GM20431 (cell line): ENCODE results near the gene HSPB8.
"Not testable (repeated sequence)": the region's sequence is repeated elsewhere in the genome, so short reads cannot be mapped to it uniquely, and the experiment has no call there.

Experiments
- in situ Hi-C: fragments of 300-500 bp; cut with MseI, MboI; formaldehyde crosslinking; loops from one replicate; pipeline ENCODE4 v1.15.0; 2020; ENCODE audit warnings: low sequenced_read_pairs; ENCODE audit not compliant: unreplicated experiment

The HSPB8 gene

DNA sequence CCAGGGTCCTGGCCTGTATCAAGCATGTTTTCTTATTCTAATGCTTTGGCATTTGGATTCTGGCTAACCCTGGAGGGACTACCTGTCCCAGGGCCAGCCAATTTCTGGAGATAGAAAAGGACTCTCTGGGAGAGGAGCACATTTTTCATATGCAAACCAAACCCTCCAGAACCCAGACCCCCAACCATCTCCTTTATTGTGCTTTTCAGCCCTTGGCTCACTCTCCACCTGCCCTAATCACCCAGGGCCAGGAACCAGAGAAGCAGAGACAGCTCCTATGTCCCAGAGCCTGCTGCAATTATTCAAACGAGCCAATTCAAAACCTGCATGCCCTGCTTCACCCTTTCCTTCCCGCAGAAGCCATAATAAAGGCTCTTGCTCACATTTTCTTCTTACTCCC lies 23.8 kb downstream of the HSPB8 start:
- in situ Hi-C loops = no loop called here

DNA sequence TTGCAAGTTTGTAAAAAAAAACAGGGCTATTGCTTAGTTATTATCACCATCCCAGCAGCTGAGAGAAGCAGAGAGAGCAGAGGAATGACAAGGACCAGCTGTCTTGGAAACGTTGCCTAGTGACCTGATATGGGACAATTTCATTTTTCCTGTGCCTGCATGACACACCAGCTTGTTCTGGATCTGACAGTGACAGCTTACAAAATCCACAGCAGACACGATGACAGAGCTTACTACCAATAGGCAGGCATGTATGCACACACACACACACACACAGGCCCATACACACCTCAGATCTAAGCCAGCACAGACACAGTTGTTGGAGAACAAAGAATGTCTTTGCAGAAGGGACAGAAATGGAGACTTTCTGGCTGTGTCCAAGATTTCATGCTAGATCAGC lies 25.4 kb downstream of the HSPB8 start:
- in situ Hi-C loops = no loop called here

- in situ Hi-C loops = no loop called here
These were observed 26.0 kb downstream of the HSPB8 start for GRCh38 chr12:119204671-119205285.

GRCh38 chr12:119206348-119207062 lies 27.8 kb downstream of the HSPB8 start:
- in situ Hi-C loops = no loop called here

DNA sequence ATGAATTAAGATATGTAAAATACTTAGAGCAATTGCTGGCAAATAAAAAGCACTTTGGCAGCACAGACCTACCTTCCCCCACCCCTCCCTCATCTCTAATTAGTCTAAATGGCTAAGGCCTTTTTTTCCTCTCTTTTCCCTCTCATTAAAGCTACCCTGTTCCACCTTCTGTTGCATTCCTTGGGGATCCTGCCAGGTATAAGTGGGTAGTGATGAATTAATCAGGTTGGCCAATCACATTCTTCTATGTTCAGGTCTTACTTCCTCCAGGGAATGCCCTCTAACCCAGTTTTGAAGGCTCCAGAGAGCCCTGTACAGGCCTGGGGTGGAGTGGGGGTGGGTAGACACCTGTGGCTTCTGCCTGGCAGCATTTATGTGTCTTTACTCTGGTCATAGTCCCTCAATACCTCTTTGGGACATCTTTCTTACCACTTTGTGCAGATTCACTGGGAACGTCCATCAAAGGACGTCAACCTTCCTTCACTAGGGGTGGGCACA lies 28.4 kb downstream of the HSPB8 start:
- in situ Hi-C loops = no loop called here

DNA sequence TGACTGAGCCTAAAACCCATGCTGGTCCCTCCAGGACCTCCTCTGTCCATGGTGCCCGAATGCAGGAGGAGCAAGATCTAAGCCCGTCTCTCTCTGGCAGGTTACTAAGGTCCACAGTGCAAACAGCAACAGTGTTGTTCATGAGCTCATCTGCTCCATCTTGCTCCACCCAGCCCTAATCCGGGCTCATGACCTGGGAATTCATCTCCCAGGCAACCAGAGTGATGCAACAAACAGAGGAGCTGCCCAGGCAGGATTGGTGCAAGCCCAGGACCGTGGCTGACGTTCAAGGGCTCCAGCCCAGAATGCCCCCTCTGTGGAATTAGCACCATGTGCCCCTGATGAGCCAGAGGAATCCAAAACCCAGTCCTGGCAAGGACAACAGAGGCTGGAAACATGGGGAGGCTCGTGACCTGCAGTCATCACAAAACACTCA lies 29.9 kb downstream of the HSPB8 start:
- in situ Hi-C loops = no loop called here

GRCh38 chr12:119211884-119212283 lies 33.2 kb downstream of the HSPB8 start:
- in situ Hi-C loops = no loop called here

GRCh38 chr12:119216084-119216483 lies 37.4 kb downstream of the HSPB8 start:
- in situ Hi-C loops = no loop called here

DNA sequence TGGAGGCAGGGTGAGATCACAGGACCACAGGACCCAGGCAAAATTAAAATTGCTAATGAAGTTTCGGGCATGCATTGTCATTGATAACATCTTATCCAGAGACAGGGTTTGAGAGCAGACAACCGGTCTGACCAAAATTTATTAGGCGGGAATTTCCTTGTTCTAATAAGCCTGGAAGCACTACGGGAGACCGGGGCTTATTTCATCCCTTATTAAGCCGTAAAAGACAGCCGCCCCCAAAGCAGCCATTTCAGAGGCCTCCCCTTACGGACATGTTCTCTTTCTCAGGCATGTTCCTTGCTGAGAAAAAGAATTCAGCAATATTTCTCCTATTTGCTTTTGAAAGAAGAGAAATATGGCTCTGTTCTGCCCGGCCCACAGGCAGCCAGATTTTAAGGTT lies 40.1 kb downstream of the HSPB8 start:
- in situ Hi-C loops = not testable (repeated sequence)

DNA sequence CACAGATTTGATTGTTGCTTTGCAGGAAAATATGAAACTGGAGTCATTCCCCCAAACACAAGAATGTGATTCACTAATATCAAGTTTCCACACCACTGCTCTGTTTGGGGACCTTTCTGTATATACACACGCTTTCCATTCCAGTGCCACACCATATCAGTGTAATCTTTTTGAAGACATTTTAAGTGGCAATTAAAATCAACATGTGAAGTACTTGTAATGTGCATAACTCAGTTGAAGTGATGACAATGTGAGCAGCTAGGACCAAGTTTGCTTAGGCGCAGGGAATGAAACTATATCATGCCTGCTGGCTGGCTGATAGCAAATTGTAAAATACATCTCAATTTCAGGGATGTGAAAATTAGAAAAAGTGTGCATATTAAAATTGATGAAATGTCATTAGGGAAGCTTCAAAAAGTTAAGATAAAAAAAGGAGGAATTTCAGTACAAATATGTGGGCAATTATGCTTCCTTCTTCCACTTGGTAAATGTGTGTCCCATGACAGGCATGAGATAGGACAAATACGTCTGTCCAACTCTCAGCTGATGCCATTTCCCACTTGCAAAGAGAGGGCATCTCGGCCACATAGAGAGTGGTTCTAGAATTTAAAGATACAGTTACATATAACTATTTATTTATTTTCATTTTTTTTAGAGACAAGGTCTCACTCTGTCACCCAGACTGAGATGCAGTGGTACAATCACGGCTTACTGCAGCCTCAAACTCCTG lies 43.7 kb downstream of the HSPB8 start:
- in situ Hi-C loops = no loop called here

DNA sequence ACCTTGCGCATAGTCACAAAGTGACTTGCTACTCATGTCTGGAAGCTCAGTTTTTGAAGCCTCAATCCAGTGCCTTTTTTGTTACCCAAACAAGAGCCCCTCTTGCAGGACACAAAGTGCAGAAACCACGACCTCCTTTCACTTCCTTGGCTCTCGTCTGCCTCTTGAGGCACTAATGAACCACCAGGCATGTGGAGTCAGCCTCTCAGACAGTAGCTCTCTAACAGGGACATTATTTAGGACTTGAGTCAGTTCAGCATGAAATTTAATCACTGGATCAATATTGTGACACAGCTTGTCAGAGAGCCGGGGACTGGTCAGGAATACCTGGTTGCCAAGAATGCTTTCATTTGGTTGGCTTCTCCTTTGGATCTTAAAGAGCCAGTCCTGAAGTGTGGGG lies 46.7 kb downstream of the HSPB8 start:
- in situ Hi-C loops = no loop called here

- in situ Hi-C loops = no loop called here
These were observed 48.6 kb downstream of the HSPB8 start for GRCh38 chr12:119227292-119227691.

GRCh38 chr12:119229205-119229604 lies 50.5 kb downstream of the HSPB8 start:
- in situ Hi-C loops = no loop called here

DNA sequence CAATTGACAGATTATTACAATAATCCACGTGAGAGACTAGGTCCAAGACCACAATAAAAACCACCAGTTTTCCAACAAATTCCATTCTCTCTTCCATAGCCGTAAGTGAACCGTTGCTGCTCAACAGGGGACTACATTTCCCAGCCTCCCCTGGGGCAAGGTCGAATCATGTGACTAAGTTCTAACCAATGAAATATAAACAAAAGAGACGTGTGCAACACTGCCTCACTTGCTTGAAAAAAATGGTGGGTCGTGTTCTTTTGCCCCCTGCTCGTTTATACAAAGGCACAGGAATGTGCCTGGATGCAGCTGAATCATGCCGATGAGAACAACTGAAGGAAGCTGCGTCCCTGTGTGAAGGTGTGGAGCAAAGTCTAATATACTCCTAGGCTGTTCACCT lies 51.1 kb downstream of the HSPB8 start:
- in situ Hi-C loops = no loop called here

DNA sequence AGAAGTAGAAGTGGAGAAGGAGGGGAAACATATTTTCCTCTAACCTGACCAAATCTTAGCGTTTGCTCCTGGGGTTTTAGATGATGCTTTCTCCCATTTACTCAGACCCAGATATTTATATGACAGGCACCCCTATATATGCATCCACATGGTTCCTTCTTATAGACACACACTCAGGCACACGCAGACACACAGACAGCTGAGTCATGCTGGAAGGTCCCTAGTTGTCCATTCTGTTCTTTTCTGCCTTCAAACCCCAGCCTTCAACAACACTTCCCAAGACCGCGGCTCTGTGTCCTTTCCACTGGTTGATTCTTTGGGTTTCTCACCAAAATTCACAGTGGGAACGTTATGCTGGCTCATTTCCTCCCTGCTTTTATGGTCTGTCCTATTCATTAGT lies 52.1 kb downstream of the HSPB8 start:
- in situ Hi-C loops = no loop called here

- in situ Hi-C loops = no loop called here
These were observed 53.0 kb downstream of the HSPB8 start for GRCh38 chr12:119231774-119232173.

- in situ Hi-C loops = no loop called here
These were observed 56.5 kb downstream of the HSPB8 start for GRCh38 chr12:119235197-119235751.

DNA sequence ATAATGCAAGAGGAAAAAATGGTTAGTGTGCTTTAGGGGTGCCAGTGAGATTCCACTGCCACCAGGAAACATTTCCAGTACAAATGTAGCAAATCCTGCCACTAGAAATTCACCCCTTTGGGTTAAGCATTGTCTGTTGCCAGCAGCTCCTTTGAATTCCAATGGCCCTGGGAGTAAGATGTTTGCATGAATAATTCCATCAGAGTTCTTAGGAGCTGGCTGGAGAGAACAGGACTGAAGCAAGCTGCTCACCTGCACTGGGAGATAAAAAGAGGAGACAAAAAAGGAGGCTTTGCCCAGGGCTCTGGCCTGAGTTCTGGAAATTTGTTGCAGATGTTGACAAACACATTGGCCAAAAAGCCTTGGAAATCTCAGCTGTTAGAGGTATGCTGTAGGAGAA lies 57.6 kb downstream of the HSPB8 start:
- in situ Hi-C loops = no loop called here

- in situ Hi-C loops = no loop called here
These were observed 60.3 kb downstream of the HSPB8 start for GRCh38 chr12:119239040-119239439.

- in situ Hi-C loops = no loop called here
These were observed 62.3 kb downstream of the HSPB8 start for GRCh38 chr12:119241049-119241448.
